ENCODE data around the gene SNX14. TPM values are rescaled to one million over a fixed set of nuclear protein-coding genes. Genes with fewer than 3 reads are reported as not detected.

The SNX14 gene
- polyA plus RNA-seq, 1 of the 3 experiments (the other 2 are of a cell fraction), result 40.4 TPM

- no peaks in the 10 kb centered on the region for H3K9me2 ChIP-seq
- no peaks in the 10 kb centered on the region for H3K27me3 ChIP-seq (ENCODE audit: insufficient read depth)
- no peak overlapping the region for H3K4me2 ChIP-seq
- H3F3A ChIP-seq (replicated peaks; ENCODE audit: insufficient read depth), result peaks cover 40% of the 10 kb centered on the region
- H4K20me1 ChIP-seq (ENCODE audit: insufficient read depth), result no peaks in the 10 kb centered on the region
- no peak for DNase-seq
- peaks cover 6 to 16% of the 10 kb centered on the region in 2 experiments; a peak in 3 of 4 replicates for H3K4me1 ChIP-seq (ENCODE audit: control insufficient read depth in 1 of 2, insufficient read depth in 2 of 2, low read depth in 1 of 2, low read length in 1 of 2)
- POLR2A ChIA-PET, result no interaction called here
- H3K79me2 ChIP-seq (ENCODE audit: insufficient read depth), result peaks cover 36% of the 10 kb centered on the region
- peaks cover 66 to 69% of the 10 kb centered on the region in 2 experiments for H3K36me3 ChIP-seq (replicated peaks in 1 of 2; ENCODE audit: control insufficient read depth in 1 of 2, insufficient read depth in 2 of 2, low read length in 1 of 2)
- no peak overlapping the region for H2AFZ ChIP-seq (ENCODE audit: low read depth)
- no peaks in the 10 kb centered on the region for H3K9me3 ChIP-seq
- H3K4me3 ChIP-seq (ENCODE audit: low read depth in 2 of 2, low read length in 1 of 2), result no peak overlapping the region
- 0 out of 4 replicates have a peak overlapping the region, but pooled peaks of 1 of the 2 experiments have one; percentile 5 for H3K27ac ChIP-seq (ENCODE audit: low read depth in 2 of 2, low read length in 1 of 2)
- H3K9ac ChIP-seq, result no peak overlapping the region
- TF ChIP-seq, protein P1, sequence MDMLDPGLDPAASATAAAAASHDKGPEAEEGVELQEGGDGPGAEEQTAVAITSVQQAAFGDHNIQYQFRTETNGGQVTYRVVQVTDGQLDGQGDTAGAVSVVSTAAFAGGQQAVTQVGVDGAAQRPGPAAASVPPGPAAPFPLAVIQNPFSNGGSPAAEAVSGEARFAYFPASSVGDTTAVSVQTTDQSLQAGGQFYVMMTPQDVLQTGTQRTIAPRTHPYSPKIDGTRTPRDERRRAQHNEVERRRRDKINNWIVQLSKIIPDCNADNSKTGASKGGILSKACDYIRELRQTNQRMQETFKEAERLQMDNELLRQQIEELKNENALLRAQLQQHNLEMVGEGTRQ (IDR thresholded peaks at IDR 0.05; ENCODE audit: borderline replicate concordance, low read depth, low read length), result no peak
- TF ChIP-seq JUND (IDR thresholded peaks at IDR 0.05) (no peak), MXI1 (IDR thresholded peaks at IDR 0.05; ENCODE audit: low read depth, low read length) (no peak), POLR2AphosphoS5 (IDR thresholded peaks at IDR 0.05; ENCODE audit: low read depth, low read length) (no peak)
- WGBS (ENCODE audit: low lambda C conversion rate), result 90% methylated on average over 5 of the region's 5 CpGs
- CTCF ChIA-PET, result interaction anchor here (0.9 to 3.5 kb wide), 6 partner anchors 9 to 133 kb away, joined by 3 to 62 read pairs (median 26); no protein-coding TSS in a partner anchor
These were observed 108.7 kb downstream of the SNX14 start for GRCh38 chr6:85484948-85485347.

DNA sequence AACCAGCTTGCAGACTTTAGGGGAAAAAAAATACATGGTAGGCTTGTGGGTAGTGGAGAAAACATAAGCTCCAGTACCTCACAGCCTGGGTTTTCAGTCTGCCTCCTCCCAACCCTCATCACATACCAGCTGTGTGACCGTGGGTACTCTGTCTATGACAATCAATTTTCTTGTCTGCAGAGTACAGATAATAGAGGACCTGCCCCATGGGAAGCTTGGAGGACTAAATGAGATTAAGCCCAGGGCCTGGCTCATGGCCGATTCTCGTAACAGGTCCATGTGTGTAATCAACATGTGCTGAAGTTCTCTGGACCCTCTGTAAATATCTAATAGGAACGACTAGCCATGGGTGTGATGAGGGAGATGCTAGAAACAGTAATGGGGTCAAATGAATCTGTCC lies 109.8 kb downstream of the SNX14 start:
- peaks cover 6 to 15% of the 10 kb centered on the region in 2 experiments; a peak in 3 of 4 replicates for H3K4me1 ChIP-seq (ENCODE audit: control insufficient read depth in 1 of 2, insufficient read depth in 2 of 2, low read depth in 1 of 2, low read length in 1 of 2)
- 62% methylated on average over 4 of the region's 4 CpGs for WGBS (ENCODE audit: low lambda C conversion rate)
- H4K20me1 ChIP-seq (ENCODE audit: insufficient read depth), result no peaks in the 10 kb centered on the region
- peak overlapping the region in 1 of 2 experiments; percentile 67; a peak in 3 of 4 replicates for H3K27ac ChIP-seq (ENCODE audit: low read depth in 2 of 2, low read length in 1 of 2)
- 0 out of 2 replicates have a peak overlapping the region, but pooled peaks have one; percentile 2 for H3K9ac ChIP-seq
- H2AFZ ChIP-seq (ENCODE audit: low read depth), result no peak overlapping the region
- ChIA-PET POLR2A (no interaction called here), CTCF (interaction anchor here (0.5 to 3.5 kb wide), 28 partner anchors 10 to 194 kb away, joined by 3 to 62 read pairs (median 4); no protein-coding TSS in a partner anchor)
- no peaks in the 10 kb centered on the region for H3K27me3 ChIP-seq (ENCODE audit: insufficient read depth)
- peaks cover 36% of the 10 kb centered on the region for H3K79me2 ChIP-seq (ENCODE audit: insufficient read depth)
- peaks cover 66 to 69% of the 10 kb centered on the region in 2 experiments for H3K36me3 ChIP-seq (replicated peaks in 1 of 2; ENCODE audit: control insufficient read depth in 1 of 2, insufficient read depth in 2 of 2, low read length in 1 of 2)
- peak overlapping the region; percentile 30; the same call in 1 of the 2 replicates for H3K4me2 ChIP-seq
- no peak overlapping the region for H3K4me3 ChIP-seq (ENCODE audit: low read depth in 2 of 2, low read length in 1 of 2)
- H3F3A ChIP-seq (replicated peaks; ENCODE audit: insufficient read depth), result peaks cover 33% of the 10 kb centered on the region
- no peaks in the 10 kb centered on the region for H3K9me3 ChIP-seq
- no peaks in the 10 kb centered on the region for H3K9me2 ChIP-seq
- no peak for DNase-seq
- no peak for TF ChIP-seq MAX (IDR thresholded peaks at IDR 0.05; ENCODE audit: low read depth)
- TF ChIP-seq JUND (IDR thresholded peaks at IDR 0.05), result no peak
- no peak for TF ChIP-seq TAF1 (IDR thresholded peaks at IDR 0.05; ENCODE audit: borderline replicate concordance, low read depth, low read length)
- TF ChIP-seq CHD2 (IDR thresholded peaks at IDR 0.05; ENCODE audit: low read length, partially characterized antibody), result no peak
- TF ChIP-seq CTCF (IDR thresholded peaks at IDR 0.05), result no peak
- no peak for TF ChIP-seq MXI1 (IDR thresholded peaks at IDR 0.05; ENCODE audit: low read depth, low read length)
- no peak for TF ChIP-seq TCF12 (IDR thresholded peaks at IDR 0.05)
- no peak for TF ChIP-seq MEF2A (IDR thresholded peaks at IDR 0.05; ENCODE audit: borderline replicate concordance, low read depth)
- TF ChIP-seq NRF1 (IDR thresholded peaks at IDR 0.05; ENCODE audit: low read depth, low read length), result no peak
- TF ChIP-seq FOXJ3 (CRISPR knock-in tag; IDR thresholded peaks at IDR 0.05), result no peak
- TF ChIP-seq, protein P2, sequence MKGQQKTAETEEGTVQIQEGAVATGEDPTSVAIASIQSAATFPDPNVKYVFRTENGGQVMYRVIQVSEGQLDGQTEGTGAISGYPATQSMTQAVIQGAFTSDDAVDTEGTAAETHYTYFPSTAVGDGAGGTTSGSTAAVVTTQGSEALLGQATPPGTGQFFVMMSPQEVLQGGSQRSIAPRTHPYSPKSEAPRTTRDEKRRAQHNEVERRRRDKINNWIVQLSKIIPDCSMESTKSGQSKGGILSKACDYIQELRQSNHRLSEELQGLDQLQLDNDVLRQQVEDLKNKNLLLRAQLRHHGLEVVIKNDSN (IDR thresholded peaks at IDR 0.05; ENCODE audit: borderline replicate concordance, low read depth), result no peak
- no peak for TF ChIP-seq YY1 (IDR thresholded peaks at IDR 0.05; ENCODE audit: low read depth)
- TF ChIP-seq TEAD4 (IDR thresholded peaks at IDR 0.05; ENCODE audit: borderline replicate concordance, insufficient read depth), result no peak
- TF ChIP-seq SIN3A (IDR thresholded peaks at IDR 0.05; ENCODE audit: borderline replicate concordance, low read depth, low read length), result no peak
- TF ChIP-seq, protein P3, sequence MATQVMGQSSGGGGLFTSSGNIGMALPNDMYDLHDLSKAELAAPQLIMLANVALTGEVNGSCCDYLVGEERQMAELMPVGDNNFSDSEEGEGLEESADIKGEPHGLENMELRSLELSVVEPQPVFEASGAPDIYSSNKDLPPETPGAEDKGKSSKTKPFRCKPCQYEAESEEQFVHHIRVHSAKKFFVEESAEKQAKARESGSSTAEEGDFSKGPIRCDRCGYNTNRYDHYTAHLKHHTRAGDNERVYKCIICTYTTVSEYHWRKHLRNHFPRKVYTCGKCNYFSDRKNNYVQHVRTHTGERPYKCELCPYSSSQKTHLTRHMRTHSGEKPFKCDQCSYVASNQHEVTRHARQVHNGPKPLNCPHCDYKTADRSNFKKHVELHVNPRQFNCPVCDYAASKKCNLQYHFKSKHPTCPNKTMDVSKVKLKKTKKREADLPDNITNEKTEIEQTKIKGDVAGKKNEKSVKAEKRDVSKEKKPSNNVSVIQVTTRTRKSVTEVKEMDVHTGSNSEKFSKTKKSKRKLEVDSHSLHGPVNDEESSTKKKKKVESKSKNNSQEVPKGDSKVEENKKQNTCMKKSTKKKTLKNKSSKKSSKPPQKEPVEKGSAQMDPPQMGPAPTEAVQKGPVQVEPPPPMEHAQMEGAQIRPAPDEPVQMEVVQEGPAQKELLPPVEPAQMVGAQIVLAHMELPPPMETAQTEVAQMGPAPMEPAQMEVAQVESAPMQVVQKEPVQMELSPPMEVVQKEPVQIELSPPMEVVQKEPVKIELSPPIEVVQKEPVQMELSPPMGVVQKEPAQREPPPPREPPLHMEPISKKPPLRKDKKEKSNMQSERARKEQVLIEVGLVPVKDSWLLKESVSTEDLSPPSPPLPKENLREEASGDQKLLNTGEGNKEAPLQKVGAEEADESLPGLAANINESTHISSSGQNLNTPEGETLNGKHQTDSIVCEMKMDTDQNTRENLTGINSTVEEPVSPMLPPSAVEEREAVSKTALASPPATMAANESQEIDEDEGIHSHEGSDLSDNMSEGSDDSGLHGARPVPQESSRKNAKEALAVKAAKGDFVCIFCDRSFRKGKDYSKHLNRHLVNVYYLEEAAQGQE (IDR thresholded peaks at IDR 0.05; ENCODE audit: low read depth, low read length), result no peak
- no peak for TF ChIP-seq FOSL2 (IDR thresholded peaks at IDR 0.05; ENCODE audit: borderline replicate concordance, low read depth)

Data from SK-N-SH (cell line).